Activated naive CD4-positive, alpha-beta T cell treated with anti-CD3 and anti-CD28 coated beads, Interleukin-2, amount 10 ng/mL, durations not matched to agents 5 hours and 36 hours (primary cell): Measurements from ENCODE around the gene RHEBL1. TPM values are rescaled to one million over a fixed set of nuclear protein-coding genes. Genes with fewer than 3 reads are reported as not detected.

Experiments used
- total RNA-seq, 2 experiments: library from RNA; stranded (reverse); gene quantifications; one replicate each; pipeline ENCODE4 v1.2.3, GENCODE V29; 2021

RHEBL1 gene, protein sequence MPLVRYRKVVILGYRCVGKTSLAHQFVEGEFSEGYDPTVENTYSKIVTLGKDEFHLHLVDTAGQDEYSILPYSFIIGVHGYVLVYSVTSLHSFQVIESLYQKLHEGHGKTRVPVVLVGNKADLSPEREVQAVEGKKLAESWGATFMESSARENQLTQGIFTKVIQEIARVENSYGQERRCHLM
- 1 to 10 TPM; 6.6 to 8.4 TPM for total RNA-seq

GRCh38 chr12:49069507-49070346, at the start of gene RHEBL1:
RHEBL1 (minus strand) TSS chr12:49069979; CDS start chr12:49069785, 194 bp downstream.

GRCh38 chr12:49110464-49111155, 40.8 kb upstream of the RHEBL1 start, which contains the start of gene LMBR1L:
LMBR1L (minus strand) TSS chr12:49110847; CDS start chr12:49110555, 292 bp downstream.

DNA sequence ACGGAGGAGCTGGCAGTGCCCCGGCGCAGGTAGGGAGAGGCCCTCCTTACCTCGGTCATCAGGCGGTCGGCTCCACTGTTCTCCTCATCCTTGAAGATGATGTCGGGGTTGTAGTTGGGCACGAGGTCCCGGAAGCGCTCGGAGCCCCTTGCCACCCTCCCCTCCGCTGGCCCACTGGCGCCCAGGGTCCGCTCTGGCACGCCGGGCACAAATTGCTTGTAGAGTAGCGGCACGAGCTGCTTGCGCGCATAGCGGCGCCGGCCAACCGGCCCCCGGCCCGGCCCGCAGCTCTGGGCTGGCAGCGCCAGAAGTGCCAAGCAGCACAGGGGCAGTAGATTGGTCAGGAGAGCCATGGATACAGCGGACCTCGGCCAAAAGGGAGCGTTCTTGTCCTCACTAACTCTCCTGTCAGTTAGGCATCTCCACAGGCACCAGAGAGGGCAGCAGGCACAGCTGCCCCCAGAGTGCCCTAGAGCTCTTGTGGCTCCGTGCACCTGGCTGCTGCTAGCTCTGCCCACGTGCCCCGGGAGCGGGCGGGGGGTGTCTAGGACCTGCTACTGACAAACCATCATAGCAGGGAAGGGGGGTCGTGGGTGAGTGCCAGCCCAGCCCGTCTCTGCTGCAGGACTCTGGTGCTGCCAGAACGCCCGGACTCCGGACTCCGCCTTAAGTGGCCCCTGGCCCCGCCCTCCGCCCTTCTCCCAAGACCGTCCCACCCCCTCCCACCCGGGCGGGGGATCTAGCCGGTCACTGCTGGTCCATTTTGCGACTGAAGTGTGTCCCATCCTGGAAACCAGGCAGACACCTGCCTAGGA, 24.6 kb upstream of the RHEBL1 start, which contains the start of gene DHH:
Gene DHH, minus strand, starts transcription at position 642 of the 815 bp plus-strand sequence. Its CDS starts 289 bp downstream, at position 353.

GRCh38 chr12:49060237-49061156, 9.3 kb downstream of the RHEBL1 start, which contains the start of gene KMT2D:
KMT2D (minus strand) TSS chr12:49060794; CDS start chr12:49055324, 5,470 bp downstream.

GRCh38 chr12:49018261-49019119, 51.3 kb downstream of the RHEBL1 start, which contains the start of gene PRKAG1:
PRKAG1 (minus strand) TSS chr12:49018776; CDS start chr12:49018740, 36 bp downstream.

Other genes with a start within 250 kb of the RHEBL1 start
- 100 to 1,000 TPM; 117 to 122 TPM for gene DDX23, start 217.8 kb downstream of the RHEBL1 start, total RNA-seq
- 1 to 10 TPM; 1.2 to 1.8 TPM for gene RND1, start 204.1 kb downstream of the RHEBL1 start, total RNA-seq
- gene FKBP11, start 144.5 kb downstream of the RHEBL1 start, total RNA-seq, result 10 to 100 TPM; 46.9 TPM
- 100 to 1,000 TPM; 100 to 101 TPM for gene ARF3, start 112.5 kb downstream of the RHEBL1 start, total RNA-seq
- 1 to 10 TPM; 4.6 to 5.2 TPM for gene WNT10B, start 98.2 kb downstream of the RHEBL1 start, total RNA-seq
- gene WNT1, start 91.7 kb downstream of the RHEBL1 start, total RNA-seq, result under 1 TPM; 0.72 to 0.73 TPM
- gene DDN, start 70.6 kb downstream of the RHEBL1 start, total RNA-seq, result under 1 TPM; 0.10 to 0.17 TPM
- 10 to 100 TPM; 60.9 to 61.5 TPM for gene PRKAG1, start 51.2 kb downstream of the RHEBL1 start, total RNA-seq
- 10 to 100 TPM; 94.9 to 98.9 TPM for gene KMT2D, start 9.2 kb downstream of the RHEBL1 start, total RNA-seq
- gene DHH, start 24.8 kb upstream of the RHEBL1 start, total RNA-seq, result under 1 TPM; 0.10 to 0.24 TPM
- 10 to 100 TPM; 72.5 to 76.4 TPM for gene LMBR1L, start 40.9 kb upstream of the RHEBL1 start, total RNA-seq
- 1,000 to 10,000 TPM; 1,312 to 1,402 TPM for gene TUBA1B, start 61.4 kb upstream of the RHEBL1 start, total RNA-seq
- gene TUBA1A, start 119.1 kb upstream of the RHEBL1 start, total RNA-seq, result 10 to 100 TPM; 79.3 to 80.2 TPM
- 100 to 1,000 TPM; 167 to 171 TPM for gene TUBA1C, start 195.1 kb upstream of the RHEBL1 start, total RNA-seq
- gene PRPH, start 225.2 kb upstream of the RHEBL1 start, total RNA-seq, result not detected